H1 (cell line): ENCODE data around the gene KREMEN1. TPM values are rescaled to one million over a fixed set of nuclear protein-coding genes. Genes with fewer than 3 reads are reported as not detected.

Experiments
- CTCF ChIA-PET: fragments of 300-600 bp; sonication (Branson Sonifier 250); formaldehyde crosslinking; loops from one replicate; lab custom pipeline; 2021; ENCODE audit not compliant: partially characterized antibody; lab: Charles Lee
- POLR2A ChIA-PET: fragments of 300-600 bp; sonication (Branson Sonifier 250); formaldehyde crosslinking; loops from one replicate; lab custom pipeline; 2021; ENCODE audit warnings: inconsistent platforms; ENCODE audit not compliant: partially characterized antibody; lab: Charles Lee
- DNase-seq, 2 experiments: peaks; one replicate each; pipeline versions ENCODE4 v3.0.0 to v3.0.0-alpha.2; 2010 to 2022; ENCODE audit warnings: low spot score in 2 of 2, low read depth in 1 of 2, mixed read lengths in 1 of 2
- FAIRE-seq: peaks from 2 replicates; lab custom pipeline; 2011; peaks lifted over from hg19 to GRCh38; lab: Jason Lieb, UNC
- H2AFZ ChIP-seq: 2 replicates; pipeline ENCODE4 v1.8.1; 2012; ENCODE audit warnings: low read length, inconsistent platforms
- H2AK5ac ChIP-seq: 2 replicates; pipeline ENCODE4 v1.6.1; 2013; ENCODE audit warnings: low read depth, low read length
- H2BK120ac ChIP-seq: replicated peaks from 2 replicates; pipeline ENCODE3; 2013; ENCODE audit warnings: low read depth, low read length, inconsistent platforms
- H2BK12ac ChIP-seq: 2 replicates; pipeline ENCODE4 v1.6.1; 2013; ENCODE audit warnings: low read depth, low read length
- H2BK15ac ChIP-seq: 2 replicates; pipeline ENCODE4 v1.6.1; 2013; ENCODE audit warnings: low read length
- H2BK20ac ChIP-seq: 2 replicates; pipeline ENCODE4 v1.6.1; 2013; ENCODE audit warnings: low read length
- H2BK5ac ChIP-seq: 2 replicates; pipeline ENCODE4 v1.6.1; 2013; ENCODE audit warnings: low read depth, low read length
- H3K14ac ChIP-seq: 2 replicates; pipeline ENCODE4 v1.6.1; 2013; ENCODE audit warnings: inconsistent platforms; ENCODE audit not compliant: insufficient read length
- H3K18ac ChIP-seq: 2 replicates; pipeline ENCODE4 v1.6.1; 2013; ENCODE audit warnings: low read length; ENCODE audit errors: extremely low read depth
- H3K23ac ChIP-seq: 2 replicates; pipeline ENCODE4 v1.6.1; 2013; ENCODE audit warnings: inconsistent platforms; ENCODE audit not compliant: insufficient read length
- H3K23me2 ChIP-seq: 2 replicates; pipeline ENCODE4 v1.6.1; 2013; ENCODE audit warnings: low read depth, low read length
- H3K27ac ChIP-seq: 2 replicates; pipeline ENCODE4 v1.6.1; 2011; ENCODE audit warnings: low read depth, low read length, inconsistent platforms
- H3K27me3 ChIP-seq, 4 experiments: replicated peaks in 1 of 4; 1 replicate in 1 of 4; 2 replicates in 3 of 4; pipeline versions ENCODE4 v1.6.1 to v1.8.1; 2011 to 2013; ENCODE audit warnings: low read length in 3 of 4, mild to moderate bottlenecking in 3 of 4, inconsistent platforms in 2 of 4, mixed read lengths in 2 of 4, moderate library complexity in 1 of 4; ENCODE audit not compliant: control insufficient read depth in 3 of 4, insufficient read depth in 3 of 4; ENCODE audit errors: extremely low read depth in 1 of 4
- H3K36me3 ChIP-seq, 4 experiments: 2 replicates each; pipeline versions ENCODE4 v1.6.1 to v1.8.1; 2011 to 2013; ENCODE audit warnings: mild to moderate bottlenecking in 4 of 4, low read length in 3 of 4, moderate library complexity in 2 of 4, control low read depth in 1 of 4, inconsistent platforms in 1 of 4; ENCODE audit not compliant: insufficient read depth in 4 of 4, control insufficient read depth in 2 of 4
- H3K4ac ChIP-seq: replicated peaks from 2 replicates; pipeline ENCODE3; 2013; ENCODE audit warnings: low read length, low read depth, mixed read lengths, inconsistent platforms; ENCODE audit not compliant: insufficient read length
- H3K4me1 ChIP-seq, 4 experiments: replicated peaks in 1 of 4; 1 replicate in 1 of 4; 2 replicates in 3 of 4; pipeline versions ENCODE4 v1.6.1 to v1.8.1; 2011 to 2013; ENCODE audit warnings: low read length in 3 of 4, inconsistent platforms in 2 of 4, mixed read lengths in 1 of 4; ENCODE audit not compliant: insufficient read depth in 4 of 4, control insufficient read depth in 3 of 4
- H3K4me2 ChIP-seq, 2 experiments: 2 replicates each; pipeline versions ENCODE4 v1.6.1 to v1.8.1; 2011 to 2013; ENCODE audit warnings: low read depth in 2 of 2, low read length in 2 of 2, control low read depth in 1 of 2, inconsistent platforms in 1 of 2, mild to moderate bottlenecking in 1 of 2; ENCODE audit not compliant: insufficient read depth in 1 of 2
- H3K4me3 ChIP-seq, 4 experiments: fragments of 200-600, 300-600 bp in 1 of 4; sonication (generic), shearing (Covaris generic), sonication (Bioruptor Twin) in 1 of 4; 2 replicates each; pipeline versions ENCODE4 v1.5.1 to v1.8.1; 2011 to 2016; ENCODE audit warnings: low read length in 4 of 4, low read depth in 3 of 4, control low read depth in 2 of 4, inconsistent platforms in 2 of 4, mild to moderate bottlenecking in 2 of 4, mixed read lengths in 1 of 4, moderate library complexity in 1 of 4; ENCODE audit not compliant: insufficient read depth in 2 of 4; ENCODE audit errors: extremely low read depth in 1 of 4
- H3K56ac ChIP-seq: replicated peaks from 2 replicates; pipeline ENCODE3; 2013; ENCODE audit warnings: low read depth, mild to moderate bottlenecking, mixed read lengths, low read length, inconsistent platforms; ENCODE audit not compliant: insufficient read length
- H3K79me1 ChIP-seq: 2 replicates; pipeline ENCODE4 v1.6.1; 2013; ENCODE audit warnings: low read depth, low read length, control low read depth
- H3K79me2 ChIP-seq, 2 experiments: 2 replicates each; pipeline versions ENCODE4 v1.6.1 to v1.8.1; 2012 to 2013; ENCODE audit warnings: low read length in 2 of 2, mild to moderate bottlenecking in 2 of 2, inconsistent platforms in 1 of 2; ENCODE audit not compliant: insufficient read depth in 2 of 2, control insufficient read depth in 1 of 2
- H3K9ac ChIP-seq, 4 experiments: replicated peaks in 1 of 4; 1 replicate in 1 of 4; 2 replicates in 3 of 4; pipeline versions ENCODE4 v1.6.1 to v1.8.1; 2011 to 2013; ENCODE audit warnings: low read depth in 3 of 4, low read length in 3 of 4, control low read depth in 2 of 4, mild to moderate bottlenecking in 2 of 4, moderate library complexity in 2 of 4, inconsistent platforms in 1 of 4; ENCODE audit errors: extremely low read depth in 1 of 4
- H3K9me3 ChIP-seq, 2 experiments: 2 replicates each; pipeline versions ENCODE4 v1.6.1 to v1.8.1; 2012 to 2013; ENCODE audit warnings: mild to moderate bottlenecking in 2 of 2, moderate library complexity in 2 of 2, control low read depth in 1 of 2, inconsistent platforms in 1 of 2, low read depth in 1 of 2, low read length in 1 of 2, mixed read lengths in 1 of 2; ENCODE audit not compliant: insufficient read depth in 2 of 2
- H4K20me1 ChIP-seq, 2 experiments: replicated peaks in 1 of 2; 2 replicates each; pipeline versions ENCODE3 to v1.8.1; 2011 to 2013; ENCODE audit warnings: inconsistent platforms in 2 of 2, low read length in 2 of 2, mild to moderate bottlenecking in 1 of 2; ENCODE audit not compliant: insufficient read depth in 2 of 2, control insufficient read depth in 1 of 2
- H4K5ac ChIP-seq: 2 replicates; pipeline ENCODE4 v1.6.1; 2013; ENCODE audit warnings: low read length, low read depth, mixed read lengths, inconsistent platforms; ENCODE audit not compliant: insufficient read length
- H4K8ac ChIP-seq: 2 replicates; pipeline ENCODE4 v1.8.0; 2013; ENCODE audit warnings: mild to moderate bottlenecking, moderate library complexity, low read length, inconsistent platforms; ENCODE audit not compliant: insufficient read depth; ENCODE audit errors: extremely low read depth
- H4K91ac ChIP-seq: replicated peaks from 2 replicates; pipeline ENCODE3; 2013; ENCODE audit warnings: low read length, mixed read lengths, inconsistent platforms; ENCODE audit not compliant: insufficient read length
- CTBP2 ChIP-seq: IDR thresholded peaks from 2 replicates; pipeline ENCODE4 v1.7.0; 2011; ENCODE audit warnings: borderline replicate concordance, mild to moderate bottlenecking, moderate library complexity, mixed read lengths, low read length; ENCODE audit not compliant: insufficient read depth, insufficient read length
- GABPA ChIP-seq: IDR thresholded peaks from 2 replicates; pipeline ENCODE4 v1.6.1; 2011; ENCODE audit warnings: mild to moderate bottlenecking, low read length, moderate library complexity, borderline replicate concordance; ENCODE audit not compliant: insufficient read depth
- RBBP5 ChIP-seq: IDR thresholded peaks from 2 replicates; pipeline ENCODE4 v1.7.1; 2012; ENCODE audit warnings: low read depth, mild to moderate bottlenecking, inconsistent platforms, low read length, moderate library complexity, borderline replicate concordance
- SP2 ChIP-seq: IDR thresholded peaks from 2 replicates; pipeline ENCODE4 v1.6.1; 2012; ENCODE audit warnings: mild to moderate bottlenecking, low read length, inconsistent platforms
- TCF12 ChIP-seq: IDR thresholded peaks from 2 replicates; pipeline ENCODE4 v1.6.1; 2011; ENCODE audit warnings: low read depth, mild to moderate bottlenecking, low read length
- WGBS, 2 experiments: shearing (Covaris generic) in 1 of 2; methylation state at CpG; one replicate each; pipeline versions ENCODE4 v1.1.6 to v1.1.7; 2013 to 2015; ENCODE audit warnings: low lambda C conversion rate in 2 of 2, mixed read lengths in 2 of 2, inconsistent platforms in 1 of 2, low coverage in 1 of 2, missing lambda C conversion rate in 1 of 2; ENCODE audit not compliant: insufficient replicate concordance in 2 of 2, insufficient coverage in 1 of 2, insufficient read length in 1 of 2; ENCODE audit errors: extremely low coverage in 1 of 2, missing lambda C conversion rate in 1 of 2; 5-methylcytosine and 5-hydroxymethylcytosine counted together
- polyA plus RNA-seq, 7 experiments: library from polyadenylated mRNA; depleted of rRNA in 3 of 7; stranded (reverse) in 5 of 7; unstranded in 2 of 7; fragments of >200 nt in 5 of 7; fragments of 200-250 nt in 2 of 7; gene quantifications; 1 replicate in 5 of 7; 2 replicates in 1 of 7; 4 replicates in 1 of 7; pipeline versions ENCODE4 v1.2.1 to v1.2.3, GENCODE V29; 2011 to 2013; ENCODE audit warnings: missing spikeins in 2 of 7, mixed read lengths in 2 of 7
- total RNA-seq: library from RNA; stranded (reverse); fragmentation: NEBNext Ultra II Directional; extraction: Animal tissue kit (Norgen Biotek cat#: 25700); gene quantifications from 2 replicates; pipeline ENCODE4 v1.2.1, GENCODE V29; 2021

The KREMEN1 gene
- total and polyA plus RNA-seq, 2 of the 8 experiments (the other 6 are each of a cell fraction or from before 2014, with no cell fraction given) = 2.1 to 3.2 TPM

- peak overlapping the region in 1 of 4 experiments; percentile 50; a peak in 1 of 7 replicates for H3K9ac ChIP-seq
- H4K91ac ChIP-seq = peak overlapping the region; percentile 77
- FAIRE-seq (no peak), DNase-seq (no peak)
- H3K79me1 ChIP-seq = peaks cover 5% of the 10 kb centered on the region
- H3K4me3 ChIP-seq = no peak overlapping the region
- H3K14ac ChIP-seq = no peak overlapping the region
- ChIA-PET CTCF (interaction anchor here (0.7 to 4.3 kb wide), 3 partner anchors 9 to 1192 kb away, joined by 3 to 28 read pairs (median 3); no protein-coding TSS in a partner anchor), POLR2A (no interaction called here)
- H2BK12ac ChIP-seq = peak overlapping the region; percentile 40; the same call in 1 of the 2 replicates
- peak overlapping the region; percentile 38; the same call in 1 of the 2 replicates for H3K18ac ChIP-seq
- no peak for TF ChIP-seq RBBP5
- TF ChIP-seq CTBP2 = no peak
- TF ChIP-seq GABPA = no peak
- TF ChIP-seq TCF12 = no peak
- no peak for TF ChIP-seq SP2
- H4K5ac ChIP-seq = no peak overlapping the region
- H3K79me2 ChIP-seq = no peaks in the 10 kb centered on the region
- no peaks in the 10 kb centered on the region for H3K9me3 ChIP-seq
- no peak overlapping the region for H2BK120ac ChIP-seq
- H2BK20ac ChIP-seq = no peak overlapping the region
- no peak overlapping the region for H3K23ac ChIP-seq
- no peaks in the 10 kb centered on the region for H3K27me3 ChIP-seq
- WGBS, 2 experiments = 91% methylated on average over 9 of the region's 9 CpGs; no CpG with 5 or more reads in 1 of the 2 experiments
- H4K20me1 ChIP-seq = peaks cover 0 to 3% of the 10 kb centered on the region in 2 experiments
- H2AFZ ChIP-seq = no peak overlapping the region
- peak overlapping the region; percentile 30; the same call in 1 of the 2 replicates for H2AK5ac ChIP-seq
- no peaks in the 10 kb centered on the region for H3K23me2 ChIP-seq
- no peak overlapping the region for H3K56ac ChIP-seq
- no peak overlapping the region for H4K8ac ChIP-seq
- H2BK15ac ChIP-seq = peak overlapping the region; percentile 97
- H2BK5ac ChIP-seq = peak overlapping the region; percentile 90; the same call in 1 of the 2 replicates
- H3K36me3 ChIP-seq = no peaks in the 10 kb centered on the region
- H3K4me1 ChIP-seq = peaks cover 0 to 25% (median 8%) of the 10 kb centered on the region in 4 experiments; a peak in 6 of 7 replicates
- H3K4me2 ChIP-seq = no peak overlapping the region
- H3K27ac ChIP-seq = no peak overlapping the region; the same call in 1 of the 2 replicates
- H3K4ac ChIP-seq = no peak overlapping the region
These were observed 138.6 kb downstream of the KREMEN1 start for GRCh38 chr22:29211466-29211865.
